NCI-H2196 treated with DMSO at 0.1 percent for 48 hours (cell line): ENCODE data around the gene DDIT4L.
"Not testable (repeated sequence)": the region's sequence is repeated elsewhere in the genome, so short reads cannot be mapped to it uniquely, and the experiment has no call there.

Source experiments
- DNase-seq: peaks from one replicate; lab custom pipeline; 2025; ENCODE audit not compliant: unreplicated experiment; lab: John Stamatoyannopoulos, UW

DDIT4L gene

GRCh38 chr4:100166297-100167039 lies 23.8 kb downstream of the DDIT4L start:
- no peak for DNase-seq

- no peak for DNase-seq
Measured at GRCh38 chr4:100165809-100166208, 24.5 kb downstream of the DDIT4L start.

GRCh38 chr4:100164808-100165760 lies 25.2 kb downstream of the DDIT4L start:
- no peak for DNase-seq

- no peak for DNase-seq
Measured at GRCh38 chr4:100162027-100162685, 28.1 kb downstream of the DDIT4L start.

GRCh38 chr4:100149190-100149589 lies 41.1 kb downstream of the DDIT4L start:
- no peak for DNase-seq

- no peak for DNase-seq
Measured at GRCh38 chr4:100147684-100148083, 42.6 kb downstream of the DDIT4L start.

GRCh38 chr4:100147198-100147597 lies 43.1 kb downstream of the DDIT4L start:
- no peak for DNase-seq

GRCh38 chr4:100146756-100147155 lies 43.5 kb downstream of the DDIT4L start:
- DNase-seq: no peak

GRCh38 chr4:100137320-100137719 lies 52.9 kb downstream of the DDIT4L start:
- not testable (repeated sequence) for DNase-seq
